Glomerular visceral epithelial cell (primary cell): ENCODE measurements around the gene CFAP92.
"Not testable (repeated sequence)": the region's sequence is repeated elsewhere in the genome, so short reads cannot be mapped to it uniquely, and the experiment has no call there.

ENCODE experiments used
- DNase-seq: peaks from one replicate; pipeline ENCODE4 v3.0.0-alpha.2; 2016; ENCODE audit errors: extremely low spot score

The CFAP92 gene

GRCh38 chr3:128864849-128865804 is 128.7 kb downstream of the CFAP92 start:
- not testable (repeated sequence) for DNase-seq

GRCh38 chr3:128864351-128864811 is 129.5 kb downstream of the CFAP92 start:
- DNase-seq: no peak

GRCh38 chr3:128863560-128863959 is 130.3 kb downstream of the CFAP92 start:
- DNase-seq: no peak

GRCh38 chr3:128861491-128861890 is 132.4 kb downstream of the CFAP92 start:
- DNase-seq: no peak
